Measurements from ENCODE around the gene PSENEN. TPM values are rescaled to one million over a fixed set of nuclear protein-coding genes. Genes with fewer than 3 reads are reported as not detected.

The PSENEN gene
- total RNA-seq, 4 donors from 2014 or later, result 20.4 to 35.7 (median 29.5) TPM

DNA sequence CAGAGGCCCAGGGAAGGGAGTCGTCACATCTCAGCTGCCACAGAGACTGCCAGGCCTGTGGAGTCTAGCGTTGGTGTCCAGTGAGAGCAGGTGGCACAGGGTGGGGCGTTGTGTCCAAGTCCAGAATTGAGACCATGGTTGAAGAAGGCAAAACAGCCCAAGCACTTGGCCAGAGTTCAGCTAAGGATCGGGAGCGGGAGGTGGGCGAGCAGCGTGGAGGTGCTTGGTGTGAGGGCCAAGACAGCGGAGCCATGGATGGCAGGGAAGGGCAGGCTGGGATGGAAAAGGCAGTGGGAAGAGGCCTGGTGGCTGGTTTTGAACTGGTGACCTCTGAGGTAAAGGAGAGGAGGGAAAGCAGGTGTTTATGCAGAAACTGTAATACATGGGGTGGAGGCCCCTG is 11.2 kb upstream of the PSENEN start:
- no peak overlapping the region for H3K4me3 ChIP-seq
- H3K36me3 ChIP-seq, result peaks cover 0 to 100% of the 10 kb centered on the region in 2 donors
- no peak overlapping the region for H3K27ac ChIP-seq
- H3K4me1 ChIP-seq, result peaks cover 0 to 2% (median 0%) of the 10 kb centered on the region in 3 donors
- no peak for TF ChIP-seq POLR2A (IDR thresholded peaks at IDR 0.05)
- TF ChIP-seq, protein P1, sequence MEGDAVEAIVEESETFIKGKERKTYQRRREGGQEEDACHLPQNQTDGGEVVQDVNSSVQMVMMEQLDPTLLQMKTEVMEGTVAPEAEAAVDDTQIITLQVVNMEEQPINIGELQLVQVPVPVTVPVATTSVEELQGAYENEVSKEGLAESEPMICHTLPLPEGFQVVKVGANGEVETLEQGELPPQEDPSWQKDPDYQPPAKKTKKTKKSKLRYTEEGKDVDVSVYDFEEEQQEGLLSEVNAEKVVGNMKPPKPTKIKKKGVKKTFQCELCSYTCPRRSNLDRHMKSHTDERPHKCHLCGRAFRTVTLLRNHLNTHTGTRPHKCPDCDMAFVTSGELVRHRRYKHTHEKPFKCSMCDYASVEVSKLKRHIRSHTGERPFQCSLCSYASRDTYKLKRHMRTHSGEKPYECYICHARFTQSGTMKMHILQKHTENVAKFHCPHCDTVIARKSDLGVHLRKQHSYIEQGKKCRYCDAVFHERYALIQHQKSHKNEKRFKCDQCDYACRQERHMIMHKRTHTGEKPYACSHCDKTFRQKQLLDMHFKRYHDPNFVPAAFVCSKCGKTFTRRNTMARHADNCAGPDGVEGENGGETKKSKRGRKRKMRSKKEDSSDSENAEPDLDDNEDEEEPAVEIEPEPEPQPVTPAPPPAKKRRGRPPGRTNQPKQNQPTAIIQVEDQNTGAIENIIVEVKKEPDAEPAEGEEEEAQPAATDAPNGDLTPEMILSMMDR (IDR thresholded peaks at IDR 0.05), result no peak
- no peak for TF ChIP-seq POLR2AphosphoS5 (IDR thresholded peaks at IDR 0.05)
- TF ChIP-seq EP300 (IDR thresholded peaks at IDR 0.05), result no peak
- no peaks in the 10 kb centered on the region for H3K27me3 ChIP-seq
- ATAC-seq, result no peak
- WGBS, 2 donors (ENCODE audit: low coverage in 1 of 2), result 80 to 98% methylated on average over 1 to 8 of the region's 8 CpGs
- H3K9me3 ChIP-seq, result no peaks in the 10 kb centered on the region

DNA sequence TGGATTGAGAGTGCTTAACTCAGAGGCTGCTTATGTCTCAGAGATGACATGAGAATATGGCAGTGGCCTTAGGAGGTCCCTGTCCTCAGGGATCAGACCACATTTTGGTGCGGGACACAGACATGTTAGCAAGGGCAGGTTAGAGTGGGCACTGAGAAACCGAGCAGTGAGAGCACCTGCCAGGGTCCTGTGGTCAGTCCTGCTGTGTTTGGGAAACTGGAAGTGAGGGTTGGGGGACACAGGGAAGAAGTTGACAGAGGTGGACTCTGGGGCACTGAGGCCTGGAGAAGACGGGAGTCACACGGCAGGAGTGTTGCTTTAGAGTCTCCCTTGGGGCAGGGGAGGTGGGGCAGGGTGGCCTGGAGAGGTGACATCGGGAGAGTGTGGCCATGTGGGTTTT is 10.6 kb upstream of the PSENEN start:
- Histone ChIP-seq H3K36me3 (peaks cover 0 to 94% of the 10 kb centered on the region in 2 donors), H3K9me3 (no peaks in the 10 kb centered on the region), H3K27ac (no peak overlapping the region), H3K4me1 (peaks cover 0 to 8% (median 3%) of the 10 kb centered on the region in 3 donors), H3K27me3 (no peaks in the 10 kb centered on the region), H3K4me3 (no peak overlapping the region)
- ATAC-seq, result no peak
- 64 to 80% methylated on average over 2 of the region's 5 CpGs for WGBS, 2 donors (ENCODE audit: low coverage in 1 of 2)
- TF ChIP-seq EP300 (IDR thresholded peaks at IDR 0.05), result no peak
- no peak for TF ChIP-seq POLR2A (IDR thresholded peaks at IDR 0.05)
- no peak for TF ChIP-seq POLR2AphosphoS5 (IDR thresholded peaks at IDR 0.05)
- TF ChIP-seq, protein P1 (IDR thresholded peaks at IDR 0.05), result no peak

DNA sequence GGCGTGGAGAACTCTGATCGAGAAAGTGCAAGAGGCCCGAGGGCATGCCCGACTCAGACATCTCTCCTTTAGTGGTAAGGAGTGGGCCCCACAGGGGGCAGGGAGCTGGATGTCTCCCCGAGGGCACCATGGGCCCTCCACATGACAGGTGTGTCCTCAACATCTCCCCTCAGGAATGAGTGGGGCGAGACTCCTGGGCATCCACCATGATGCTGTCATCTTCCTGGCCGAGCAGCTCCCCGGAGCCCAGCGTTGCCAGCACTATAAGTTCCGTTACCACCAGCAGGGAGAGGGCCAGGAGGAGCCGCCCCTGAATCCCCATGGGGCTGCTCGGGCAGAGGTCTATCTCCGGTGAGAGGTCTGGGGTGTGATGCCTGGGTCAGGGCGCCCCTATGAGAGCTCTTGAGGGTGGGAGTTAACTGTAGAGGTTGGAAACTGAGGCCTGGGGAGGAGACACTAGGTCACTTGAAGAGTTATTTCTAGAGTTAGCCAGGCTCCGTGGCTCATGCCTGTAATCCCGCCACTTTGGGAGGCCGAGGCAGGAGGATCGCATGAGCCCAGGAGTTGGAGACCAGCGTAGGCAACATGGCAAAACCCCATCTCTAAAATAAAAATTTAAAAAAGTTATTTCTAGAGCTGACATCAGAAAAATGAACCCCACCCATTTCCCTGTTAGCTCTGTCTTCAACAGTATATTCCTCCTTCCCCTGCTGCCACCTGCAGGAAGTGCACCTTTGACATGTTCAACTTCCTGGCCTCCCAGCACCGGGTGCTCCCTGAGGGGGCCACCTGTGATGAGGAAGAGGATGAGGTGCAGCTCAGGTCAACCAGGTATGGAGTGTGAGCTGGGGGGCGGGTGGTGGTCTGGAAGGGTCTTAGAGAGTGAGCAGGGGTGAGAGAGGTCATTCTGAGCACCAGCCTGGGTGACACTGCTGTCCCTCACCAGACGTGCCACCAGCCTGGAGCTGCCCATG is 8.3 kb upstream of the PSENEN start:
- no peak for ATAC-seq
- Histone ChIP-seq H3K4me3 (no peak overlapping the region), H3K27me3 (no peaks in the 10 kb centered on the region), H3K9me3 (no peaks in the 10 kb centered on the region), H3K4me1 (peaks cover 0 to 27% (median 7%) of the 10 kb centered on the region in 3 donors), H3K27ac (no peak overlapping the region), H3K36me3 (peaks cover 0 to 72% of the 10 kb centered on the region in 2 donors)
- 74 to 88% methylated on average over 7 of the region's 22 CpGs for WGBS, 2 donors (ENCODE audit: low coverage in 1 of 2)
- TF ChIP-seq, protein P1 (IDR thresholded peaks at IDR 0.05), result peak in 1 of 4 experiments; percentile 25
- TF ChIP-seq POLR2AphosphoS5 (IDR thresholded peaks at IDR 0.05), result no peak

DNA sequence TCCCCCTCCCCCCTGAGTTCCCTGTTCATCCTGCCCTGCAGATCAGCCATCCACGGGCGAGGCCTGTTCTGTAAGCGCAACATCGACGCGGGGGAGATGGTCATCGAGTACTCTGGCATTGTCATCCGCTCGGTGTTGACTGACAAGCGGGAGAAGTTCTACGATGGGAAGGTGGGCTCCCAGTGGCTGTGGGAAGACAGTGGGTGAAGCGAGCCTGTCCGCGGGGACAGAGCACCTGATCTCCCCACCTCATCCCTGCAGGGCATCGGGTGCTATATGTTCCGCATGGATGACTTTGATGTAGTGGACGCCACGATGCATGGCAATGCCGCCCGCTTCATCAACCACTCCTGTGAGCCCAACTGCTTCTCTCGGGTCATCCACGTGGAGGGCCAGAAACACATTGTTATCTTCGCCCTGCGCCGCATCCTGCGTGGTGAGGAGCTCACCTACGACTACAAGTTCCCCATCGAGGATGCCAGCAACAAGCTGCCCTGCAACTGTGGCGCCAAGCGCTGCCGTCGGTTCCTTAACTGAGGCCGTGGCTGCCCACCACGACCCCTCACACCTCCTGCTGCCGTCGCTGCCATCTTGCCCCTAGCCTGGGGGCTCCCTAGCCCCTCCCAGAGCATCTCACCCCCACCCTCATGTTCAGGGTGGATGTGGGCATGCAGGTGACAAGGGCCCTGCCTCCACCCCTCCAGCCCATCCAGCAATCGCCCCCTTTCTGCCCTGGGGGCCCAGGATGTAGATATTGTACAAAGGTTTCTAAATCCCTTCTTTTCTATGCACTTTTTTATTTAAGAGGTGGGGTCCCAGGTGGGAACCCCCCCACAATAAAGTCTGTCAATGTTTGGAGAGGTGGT is 7.2 kb upstream of the PSENEN start:
- peaks cover 0 to 71% of the 10 kb centered on the region in 2 donors for H3K36me3 ChIP-seq
- H3K4me1 ChIP-seq, result peaks cover 0 to 37% (median 7%) of the 10 kb centered on the region in 3 donors
- no peaks in the 10 kb centered on the region for H3K9me3 ChIP-seq
- WGBS, 2 donors (ENCODE audit: low coverage in 1 of 2), result 84 to 87% methylated on average over 10 to 16 of the region's 37 CpGs
- TF ChIP-seq, protein P1 (IDR thresholded peaks at IDR 0.05), result no peak
- TF ChIP-seq EP300 (IDR thresholded peaks at IDR 0.05), result no peak
- TF ChIP-seq POLR2AphosphoS5 (IDR thresholded peaks at IDR 0.05), result no peak
- no peak for TF ChIP-seq POLR2A (IDR thresholded peaks at IDR 0.05)
- H3K27ac ChIP-seq, result peak overlapping the region in 2 of 4 donors; percentile 14
- no peak overlapping the region for H3K4me3 ChIP-seq
- no peaks in the 10 kb centered on the region for H3K27me3 ChIP-seq
- no peak for ATAC-seq
